PC-9 (cell line): ENCODE results near the gene PLCL2. TPM values are rescaled to one million over a fixed set of nuclear protein-coding genes. Genes with fewer than 3 reads are reported as not detected.

ENCODE experiments used
- BruUV-seq: library from RNA; stranded (reverse); fragments of 400-500 nt; replicated peaks from 2 replicates; lab custom pipeline; 2021; lab: Mats Ljungman, UMichigan
- CTCF ChIA-PET: fragments of 300-600 bp; sonication (Branson Sonifier 250); formaldehyde crosslinking; loops from one replicate; lab custom pipeline; 2022; ENCODE audit warnings: antibody characterized with exemption; lab: Charles Lee
- POLR2A ChIA-PET: fragments of 300-600 bp; sonication (Branson Sonifier 250); formaldehyde crosslinking; loops from one replicate; lab custom pipeline; 2022; ENCODE audit warnings: antibody characterized with exemption; ENCODE audit not compliant: unreplicated experiment; lab: Charles Lee
- DNase-seq, 2 experiments: peaks; one replicate each; pipeline versions ENCODE4 v3.0.0 to v3.0.0-alpha.2; 2015 to 2022; ENCODE audit warnings: mixed read lengths in 1 of 2
- H2AFZ ChIP-seq: fragments of 200-600 bp; sonication (generic); 2 replicates; pipeline ENCODE4 v1.8.1; 2017; ENCODE audit warnings: antibody characterized with exemption
- H3F3A ChIP-seq: fragments of 200-600 bp; sonication (generic); 2 replicates; pipeline ENCODE4 v1.8.1; 2017; ENCODE audit warnings: antibody characterized with exemption, mild to moderate bottlenecking, low read depth; ENCODE audit not compliant: insufficient read depth
- H3K27ac ChIP-seq: fragments of 200-600 bp; sonication (generic); 2 replicates; pipeline ENCODE4 v1.6.1; 2016; ENCODE audit warnings: mixed run types
- H3K27me3 ChIP-seq: fragments of 200-600 bp; sonication (generic); 2 replicates; pipeline ENCODE4 v1.6.1; 2016; ENCODE audit warnings: low read depth, mixed run types; ENCODE audit not compliant: insufficient read depth
- H3K36me3 ChIP-seq: fragments of 200-600 bp; sonication (generic); 2 replicates; pipeline ENCODE4 v1.6.1; 2016; ENCODE audit warnings: low read depth, mixed run types
- H3K4me1 ChIP-seq: fragments of 200-600 bp; sonication (generic); replicated peaks from 2 replicates; pipeline ENCODE4 v1.6.1; 2016; ENCODE audit warnings: mixed run types; ENCODE audit not compliant: insufficient read depth
- H3K4me2 ChIP-seq: fragments of 200-600 bp; sonication (generic); 2 replicates; pipeline ENCODE4 v1.6.1; 2017; ENCODE audit warnings: mixed run types
- H3K4me3 ChIP-seq: fragments of 200-600 bp; sonication (generic); 2 replicates; pipeline ENCODE4 v1.6.1; 2016; ENCODE audit warnings: mixed run types
- H3K79me2 ChIP-seq: fragments of 200-600 bp; sonication (generic); 2 replicates; pipeline ENCODE4 v1.6.1; 2017; ENCODE audit warnings: low read depth, mixed run types
- H3K9me2 ChIP-seq: fragments of 200-600 bp; sonication (generic); 2 replicates; pipeline ENCODE4 v1.8.1; 2017; ENCODE audit warnings: mild to moderate bottlenecking; ENCODE audit not compliant: insufficient read depth
- H3K9me3 ChIP-seq: fragments of 200-600 bp; sonication (generic); 2 replicates; pipeline ENCODE4 v1.8.1; 2016; ENCODE audit warnings: low read depth; ENCODE audit not compliant: insufficient read depth
- H4K20me1 ChIP-seq: fragments of 200-600 bp; sonication (generic); 2 replicates; pipeline ENCODE4 v1.8.1; 2017; ENCODE audit not compliant: insufficient read depth
- EZH2 ChIP-seq: fragments of 200-600 bp; sonication (generic); IDR thresholded peaks from 2 replicates; pipeline ENCODE4 v1.8.0; 2017; ENCODE audit warnings: antibody characterized with exemption, low read depth
- intact Hi-C: fragments of 100-400 bp; cut with micrococcal nuclease; formaldehyde crosslinking; loops from one replicate; pipeline ENCODE4 v1.10.0; 2022; ENCODE audit not compliant: unreplicated experiment
- total RNA-seq: library from RNA; stranded (reverse); gene quantifications from 2 replicates; pipeline ENCODE4 v1.2.3, GENCODE V29; 2021
- TF ChIP-seq, protein P1 (sequence below): fragments of 200-600 bp; sonication (generic); conservative IDR thresholded peaks from 2 replicates; pipeline ENCODE4 v1.6.1; 2017; ENCODE audit warnings: mixed run types, antibody characterized with exemption, mild to moderate bottlenecking, moderate library complexity

PLCL2 gene
- total RNA-seq, 1 experiment from 2014 or later = 4.6 TPM

DNA sequence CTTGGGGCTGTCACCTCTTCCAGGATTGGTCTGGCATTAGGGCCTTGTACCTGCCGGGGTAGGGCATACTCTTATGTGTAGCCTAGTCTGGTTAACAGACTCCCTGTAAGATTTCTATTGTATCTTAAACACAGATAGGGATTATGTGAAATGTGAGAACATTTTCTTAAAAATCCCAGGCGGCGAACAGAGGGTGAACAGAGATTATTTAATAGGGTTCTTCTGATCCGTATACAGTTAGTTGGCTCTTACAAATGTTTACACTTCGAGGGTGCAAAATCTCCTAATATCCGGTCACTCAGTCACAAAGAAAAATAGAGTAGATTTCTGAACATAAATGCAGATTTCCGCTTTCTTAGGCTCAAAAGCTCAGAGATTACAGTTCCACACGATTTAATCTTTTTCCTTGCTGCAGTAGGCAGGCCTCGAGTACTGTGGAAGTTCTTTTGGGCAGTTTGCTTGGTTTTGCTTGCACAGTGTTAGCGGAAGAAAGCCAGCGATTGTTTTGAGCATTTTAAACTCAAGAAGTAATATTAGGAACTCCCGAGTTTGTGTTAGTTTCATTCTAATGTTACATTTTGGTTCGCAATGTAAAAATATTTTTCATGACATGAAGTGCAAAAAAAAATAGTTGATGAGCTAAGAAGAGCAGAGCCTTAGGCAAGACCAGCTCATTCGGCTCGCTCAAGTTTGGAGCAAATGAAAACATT is 993 bp downstream of the PLCL2 start:
- Histone ChIP-seq H3K36me3 (no peaks in the 10 kb centered on the region), H2AFZ (peak overlapping the region; percentile 100)

DNA sequence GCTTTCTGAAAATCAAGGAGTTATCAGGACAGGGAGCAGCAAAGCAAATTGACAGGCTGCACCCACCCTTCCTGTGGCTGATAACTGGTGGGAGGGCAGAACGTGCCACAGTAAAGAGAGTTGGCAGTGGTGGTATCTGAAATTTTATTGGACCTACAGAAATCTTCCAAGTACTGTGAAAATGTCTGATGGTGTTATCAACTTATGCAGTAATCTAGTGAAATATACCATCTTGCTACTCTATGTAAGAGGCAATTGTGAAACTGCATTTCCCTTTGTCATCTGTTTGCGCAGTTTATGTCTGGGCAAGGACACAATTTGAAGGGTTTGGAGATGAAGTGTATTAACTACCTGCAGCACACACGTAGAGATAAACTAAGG is 1.5 kb downstream of the PLCL2 start:
- H3K79me2 ChIP-seq = peaks cover 51% of the 10 kb centered on the region
- peaks cover 5% of the 10 kb centered on the region; the same call in 1 of the 2 replicates for H3F3A ChIP-seq
- H3K27me3 ChIP-seq = no peaks in the 10 kb centered on the region
- DNase-seq = no peak
- no TSS peak for BruUV-seq
- H3K4me3 ChIP-seq = peak overlapping the region; percentile 98
- no peaks in the 10 kb centered on the region for H3K9me3 ChIP-seq
- no peaks in the 10 kb centered on the region for H4K20me1 ChIP-seq
- H3K36me3 ChIP-seq = no peaks in the 10 kb centered on the region
- no peaks in the 10 kb centered on the region; the same call in 1 of the 2 replicates for H3K9me2 ChIP-seq
- intact Hi-C loops = no loop called here
- peak overlapping the region; percentile 92 for H3K4me2 ChIP-seq
- POLR2A ChIA-PET = no interaction called here
- H3K27ac ChIP-seq = peak overlapping the region; percentile 30
- H3K4me1 ChIP-seq = peaks cover 27% of the 10 kb centered on the region
- H2AFZ ChIP-seq = peak overlapping the region; percentile 100
- CTCF ChIA-PET = no interaction called here
- TF ChIP-seq, protein P1, sequence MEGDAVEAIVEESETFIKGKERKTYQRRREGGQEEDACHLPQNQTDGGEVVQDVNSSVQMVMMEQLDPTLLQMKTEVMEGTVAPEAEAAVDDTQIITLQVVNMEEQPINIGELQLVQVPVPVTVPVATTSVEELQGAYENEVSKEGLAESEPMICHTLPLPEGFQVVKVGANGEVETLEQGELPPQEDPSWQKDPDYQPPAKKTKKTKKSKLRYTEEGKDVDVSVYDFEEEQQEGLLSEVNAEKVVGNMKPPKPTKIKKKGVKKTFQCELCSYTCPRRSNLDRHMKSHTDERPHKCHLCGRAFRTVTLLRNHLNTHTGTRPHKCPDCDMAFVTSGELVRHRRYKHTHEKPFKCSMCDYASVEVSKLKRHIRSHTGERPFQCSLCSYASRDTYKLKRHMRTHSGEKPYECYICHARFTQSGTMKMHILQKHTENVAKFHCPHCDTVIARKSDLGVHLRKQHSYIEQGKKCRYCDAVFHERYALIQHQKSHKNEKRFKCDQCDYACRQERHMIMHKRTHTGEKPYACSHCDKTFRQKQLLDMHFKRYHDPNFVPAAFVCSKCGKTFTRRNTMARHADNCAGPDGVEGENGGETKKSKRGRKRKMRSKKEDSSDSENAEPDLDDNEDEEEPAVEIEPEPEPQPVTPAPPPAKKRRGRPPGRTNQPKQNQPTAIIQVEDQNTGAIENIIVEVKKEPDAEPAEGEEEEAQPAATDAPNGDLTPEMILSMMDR = no peak
- no peak for TF ChIP-seq EZH2

More for the DNA sequence above, 993 bp downstream of the PLCL2 start:
- TF ChIP-seq EZH2 = no peak
- TF ChIP-seq, protein P1 = no peak
- Histone ChIP-seq H3K79me2 (peaks cover 50% of the 10 kb centered on the region), H3F3A (peaks cover 5% of the 10 kb centered on the region; the same call in 1 of the 2 replicates), H3K9me2 (no peaks in the 10 kb centered on the region; the same call in 1 of the 2 replicates), H3K4me1 (peaks cover 27% of the 10 kb centered on the region), H3K9me3 (no peaks in the 10 kb centered on the region; the same call in 1 of the 2 replicates), H3K27ac (peak overlapping the region; percentile 30), H3K4me2 (peak overlapping the region; percentile 92), H3K27me3 (no peaks in the 10 kb centered on the region), H3K4me3 (peak overlapping the region; percentile 98), H4K20me1 (no peaks in the 10 kb centered on the region)
- POLR2A ChIA-PET = interaction anchor here (0.7 kb wide), 1 partner anchor 225 kb away, joined by 7 read pairs; no protein-coding TSS in a partner anchor
- no peak for DNase-seq
- intact Hi-C loops = loop anchor here (2.0 kb wide), 2 partner anchors 153 to 279 kb away; no protein-coding TSS in a partner anchor
- CTCF ChIA-PET = no interaction called here
- TSS peak; percentile 43 for BruUV-seq

DNA sequence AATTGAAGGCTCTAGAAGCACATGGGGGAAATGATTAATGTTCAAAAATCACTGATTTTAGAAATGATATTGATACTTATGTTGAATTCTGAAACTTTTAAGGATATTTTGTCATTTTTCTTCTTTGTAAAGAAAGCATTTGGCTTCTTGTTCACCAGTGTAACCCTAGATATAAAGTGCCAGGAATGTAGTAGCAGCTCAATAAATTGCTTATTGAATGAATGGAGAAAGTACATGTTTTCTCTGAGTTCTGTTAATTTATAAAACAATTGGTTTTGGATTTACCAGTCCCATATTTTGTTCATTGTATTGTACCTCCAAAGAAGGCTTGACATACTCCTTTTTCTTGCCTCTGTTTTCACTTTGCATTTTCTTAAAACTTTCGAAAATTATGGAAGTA is 2.4 kb downstream of the PLCL2 start:
- Histone ChIP-seq H3K27me3 (no peaks in the 10 kb centered on the region), H3K79me2 (peaks cover 57% of the 10 kb centered on the region), H3K4me3 (peak overlapping the region; percentile 98; the same call in 1 of the 2 replicates), H2AFZ (no peak overlapping the region), H3K27ac (no peak overlapping the region), H3K36me3 (no peaks in the 10 kb centered on the region), H3K9me3 (no peaks in the 10 kb centered on the region), H3K9me2 (no peaks in the 10 kb centered on the region; the same call in 1 of the 2 replicates), H3F3A (peaks cover 5% of the 10 kb centered on the region), H3K4me2 (peak overlapping the region; percentile 92), H4K20me1 (no peaks in the 10 kb centered on the region), H3K4me1 (peaks cover 27% of the 10 kb centered on the region)
- DNase-seq = no peak
- CTCF ChIA-PET = no interaction called here
- TF ChIP-seq, protein P1 = no peak
- TF ChIP-seq EZH2 = no peak
- POLR2A ChIA-PET = no interaction called here
- intact Hi-C loops = no loop called here
- no TSS peak for BruUV-seq
